IPS-18a (cell line): ENCODE data around the gene SEC61A1.

ENCODE experiments used
- H3K27ac ChIP-seq: one replicate; pipeline ENCODE4 v1.5.1; 2013; ENCODE audit warnings: low read length
- H3K27me3 ChIP-seq: one replicate; pipeline ENCODE4 v1.6.1; 2013; ENCODE audit warnings: mild to moderate bottlenecking, low read length; ENCODE audit not compliant: control insufficient read depth, insufficient read depth
- H3K36me3 ChIP-seq: one replicate; pipeline ENCODE4 v1.6.1; 2013; ENCODE audit warnings: low read depth, low read length; ENCODE audit not compliant: control insufficient read depth
- H3K4me1 ChIP-seq: one replicate; pipeline ENCODE4 v1.6.1; 2013; ENCODE audit warnings: low read depth, low read length; ENCODE audit not compliant: control insufficient read depth
- H3K4me3 ChIP-seq: one replicate; pipeline ENCODE4 v1.5.1; 2013; ENCODE audit warnings: low read length
- H3K9ac ChIP-seq: one replicate; pipeline ENCODE4 v1.6.1; 2013; ENCODE audit warnings: mild to moderate bottlenecking, low read length, moderate library complexity
- H3K9me3 ChIP-seq: one replicate; pipeline ENCODE4 v1.6.1; 2013; ENCODE audit warnings: low read depth, low read length; ENCODE audit not compliant: control insufficient read depth

The SEC61A1 gene

DNA sequence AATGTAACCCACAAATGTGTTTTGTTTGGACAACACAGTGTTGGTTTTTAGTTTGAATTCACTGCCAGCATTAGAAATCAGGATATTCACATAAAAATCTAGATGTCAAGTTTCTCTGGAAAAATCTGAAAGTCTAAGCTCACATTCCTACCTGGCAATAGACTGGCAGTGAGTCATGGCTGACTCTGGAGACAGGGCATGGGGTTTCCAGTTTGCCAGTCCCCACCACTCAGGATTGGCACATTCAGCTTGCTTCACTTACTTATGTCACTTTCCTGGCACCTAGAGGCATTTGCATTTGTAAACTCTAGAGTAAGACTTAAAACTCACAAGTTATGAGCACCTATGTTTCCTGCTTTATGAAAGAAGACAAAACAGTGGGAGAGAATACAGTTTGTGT is 19.1 kb upstream of the SEC61A1 start:
- Histone ChIP-seq H3K27me3 (no peaks in the 10 kb centered on the region), H3K36me3 (no peaks in the 10 kb centered on the region), H3K9ac (no peak overlapping the region), H3K9me3 (no peaks in the 10 kb centered on the region), H3K27ac (no peak overlapping the region), H3K4me1 (no peaks in the 10 kb centered on the region), H3K4me3 (no peak overlapping the region)

DNA sequence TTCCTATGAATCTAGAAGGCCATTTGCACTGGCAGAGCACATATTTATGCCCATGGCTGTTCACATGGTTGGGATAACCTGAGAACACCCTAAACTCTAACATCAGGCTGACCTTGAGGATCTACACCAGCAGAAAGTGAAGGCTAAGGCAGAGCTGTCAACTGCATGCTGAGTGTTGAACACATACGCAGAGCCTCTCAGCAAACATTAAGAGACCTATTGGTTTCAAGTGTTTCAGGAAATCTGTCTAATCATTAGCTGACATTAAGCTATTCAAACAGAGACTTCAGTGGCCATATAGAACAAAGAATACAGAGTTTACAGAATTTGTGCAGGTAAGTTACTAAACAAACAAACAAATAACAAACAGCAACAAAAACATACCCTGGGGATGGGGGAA is 16.1 kb upstream of the SEC61A1 start:
- Histone ChIP-seq H3K9ac (no peak overlapping the region), H3K27ac (no peak overlapping the region), H3K4me1 (no peaks in the 10 kb centered on the region), H3K4me3 (no peak overlapping the region), H3K27me3 (peaks cover 12% of the 10 kb centered on the region), H3K9me3 (no peaks in the 10 kb centered on the region), H3K36me3 (no peaks in the 10 kb centered on the region)

DNA sequence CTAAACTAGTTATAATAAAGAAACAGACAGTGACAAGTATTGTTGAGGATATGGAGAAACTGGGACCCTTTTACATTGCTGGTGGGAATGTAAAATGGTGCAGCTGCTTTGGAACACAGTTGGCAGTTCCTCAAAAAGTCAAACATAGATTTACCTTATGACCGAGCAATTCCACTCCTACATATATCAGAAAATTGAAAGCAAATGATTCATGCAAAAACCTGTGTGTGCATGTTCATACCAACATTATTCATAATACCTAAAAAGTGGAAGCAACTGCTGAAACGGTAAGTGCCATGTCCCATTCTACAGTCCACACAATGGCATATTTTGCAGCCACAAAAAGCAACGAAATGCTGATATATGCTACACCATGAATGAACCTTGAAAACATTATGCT is 12.2 kb upstream of the SEC61A1 start:
- Histone ChIP-seq H3K4me1 (no peaks in the 10 kb centered on the region), H3K4me3 (no peak overlapping the region), H3K9me3 (no peaks in the 10 kb centered on the region), H3K27ac (no peak overlapping the region), H3K36me3 (no peaks in the 10 kb centered on the region), H3K27me3 (peaks cover 17% of the 10 kb centered on the region), H3K9ac (no peak overlapping the region)

DNA sequence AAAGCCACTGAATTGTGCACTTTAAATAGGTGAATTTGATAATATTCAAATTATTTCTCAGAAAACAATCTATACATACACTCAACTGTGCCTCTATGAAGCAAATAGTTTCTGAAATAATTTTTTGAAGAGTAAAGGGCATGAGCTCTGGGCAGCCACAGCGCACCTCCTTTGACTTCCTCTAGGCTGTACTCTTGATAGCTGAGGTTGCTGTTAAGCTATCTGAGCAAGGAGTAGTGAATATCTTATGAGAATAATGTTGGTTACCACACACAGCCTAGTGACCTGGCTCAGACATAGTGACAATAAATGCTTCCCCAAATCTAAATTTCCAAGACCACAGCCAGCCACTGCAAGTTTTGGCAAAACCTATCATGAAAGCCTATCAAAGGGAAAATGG is 11.6 kb upstream of the SEC61A1 start:
- no peak overlapping the region for H3K27ac ChIP-seq
- H3K9me3 ChIP-seq = no peaks in the 10 kb centered on the region
- no peak overlapping the region for H3K4me3 ChIP-seq
- H3K27me3 ChIP-seq = peaks cover 17% of the 10 kb centered on the region
- H3K9ac ChIP-seq = no peak overlapping the region
- H3K36me3 ChIP-seq = no peaks in the 10 kb centered on the region
- H3K4me1 ChIP-seq = no peaks in the 10 kb centered on the region

DNA sequence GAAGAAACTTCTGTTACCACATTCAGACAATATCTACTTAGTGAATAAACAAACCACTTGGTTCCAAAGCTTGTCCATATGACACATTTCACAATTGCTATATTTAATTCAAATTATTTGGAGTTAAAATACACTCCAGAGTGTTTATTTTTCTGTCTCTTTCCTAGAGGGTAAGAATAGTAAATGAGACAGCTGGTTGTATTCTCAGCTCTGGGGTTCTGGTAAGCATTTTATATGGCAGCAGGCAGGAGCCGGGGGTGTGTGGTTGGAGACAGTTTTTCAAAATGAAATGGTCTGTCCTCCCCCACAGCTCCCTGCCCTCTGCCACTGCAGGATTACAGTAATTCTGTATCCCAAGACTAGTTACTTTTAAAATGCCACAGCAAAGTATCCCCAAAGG is 10.9 kb upstream of the SEC61A1 start:
- no peak overlapping the region for H3K9ac ChIP-seq
- no peak overlapping the region for H3K4me3 ChIP-seq
- H3K4me1 ChIP-seq = no peaks in the 10 kb centered on the region
- no peak overlapping the region for H3K27ac ChIP-seq
- no peaks in the 10 kb centered on the region for H3K9me3 ChIP-seq
- H3K36me3 ChIP-seq = no peaks in the 10 kb centered on the region
- H3K27me3 ChIP-seq = peaks cover 17% of the 10 kb centered on the region

DNA sequence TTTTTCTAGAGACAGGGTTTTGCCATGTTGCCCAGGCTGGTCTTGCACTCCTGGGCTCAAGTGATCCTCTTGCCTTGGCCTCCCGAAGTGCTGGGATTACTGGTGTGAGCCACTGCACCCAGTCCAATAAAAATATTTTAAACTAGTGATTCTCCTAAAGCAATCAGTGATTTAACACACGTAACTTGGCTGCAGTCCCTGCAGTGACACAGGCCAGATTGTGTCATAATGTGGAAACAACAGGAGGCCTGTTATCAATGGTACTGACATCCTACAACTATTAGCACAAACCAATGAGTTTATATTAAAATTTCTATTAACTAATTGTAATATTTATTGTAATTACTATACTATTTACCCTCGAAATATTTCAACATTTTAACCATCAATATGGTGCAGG is 1.6 kb upstream of the SEC61A1 start:
- no peak overlapping the region for H3K27ac ChIP-seq
- H3K9me3 ChIP-seq = no peaks in the 10 kb centered on the region
- peaks cover 13% of the 10 kb centered on the region for H3K4me1 ChIP-seq
- no peak overlapping the region for H3K4me3 ChIP-seq
- H3K9ac ChIP-seq = no peak overlapping the region
- peaks cover 16% of the 10 kb centered on the region for H3K36me3 ChIP-seq
- peaks cover 5% of the 10 kb centered on the region for H3K27me3 ChIP-seq

DNA sequence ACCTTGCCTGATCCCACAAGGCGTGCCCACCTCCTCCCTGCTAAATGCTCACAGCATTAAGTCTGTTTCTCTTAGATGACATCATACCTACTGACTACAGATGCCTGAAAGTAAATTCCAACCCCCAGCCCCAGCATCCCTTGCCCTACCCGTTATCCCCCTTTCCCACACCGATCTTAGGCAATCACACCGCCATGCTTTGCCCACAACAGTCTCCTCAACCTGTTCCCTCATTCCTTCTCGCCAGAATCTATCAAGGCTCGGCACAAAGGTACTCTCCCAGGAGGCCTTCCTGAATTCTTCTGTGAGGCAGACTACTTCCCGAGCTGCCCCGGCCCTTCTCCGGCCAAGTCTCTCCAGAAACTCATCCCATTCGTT is 789 bp upstream of the SEC61A1 start:
- Histone ChIP-seq H3K27ac (peak overlapping the region; percentile 53), H3K4me3 (peak overlapping the region; percentile 96), H3K4me1 (peaks cover 13% of the 10 kb centered on the region), H3K36me3 (peaks cover 25% of the 10 kb centered on the region), H3K9me3 (no peaks in the 10 kb centered on the region), H3K9ac (peak overlapping the region; percentile 81), H3K27me3 (peaks cover 5% of the 10 kb centered on the region)

DNA sequence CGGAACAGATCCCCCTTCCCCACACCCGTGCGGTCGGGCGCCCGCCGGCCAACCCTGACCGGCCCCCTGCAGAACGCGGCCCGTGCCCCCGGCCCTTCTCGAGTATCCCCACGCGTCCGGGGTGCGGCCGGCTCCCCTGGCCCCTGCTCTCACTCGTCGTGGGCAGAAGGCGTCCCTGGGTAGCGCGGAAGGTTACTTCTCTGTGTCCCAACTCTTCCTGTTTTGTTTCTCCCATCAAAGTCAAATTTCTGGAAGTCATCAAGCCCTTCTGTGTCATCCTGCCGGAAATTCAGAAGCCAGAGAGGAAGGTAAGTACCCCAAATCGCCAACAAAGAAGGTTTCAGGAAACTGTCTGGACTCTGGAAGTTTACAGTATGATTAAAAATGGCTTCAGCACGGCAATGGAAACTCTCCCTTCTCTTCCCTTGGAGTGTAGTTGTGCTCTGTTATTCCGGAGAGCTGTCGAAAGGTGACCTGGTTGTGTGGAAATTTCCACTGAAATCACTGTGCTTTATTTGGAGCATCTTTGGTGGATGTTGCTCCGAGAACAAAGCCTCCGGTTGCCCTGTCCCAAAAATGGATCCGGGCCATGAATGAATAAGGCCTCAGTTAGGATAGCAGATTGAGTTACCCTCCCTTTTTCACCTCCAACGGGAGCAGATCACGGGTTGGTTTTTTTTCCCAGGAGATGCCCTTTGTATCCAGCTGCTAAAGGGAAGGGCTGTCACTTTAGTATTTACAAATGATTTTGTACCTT is 536 bp downstream of the SEC61A1 start:
- Histone ChIP-seq H3K36me3 (peaks cover 34% of the 10 kb centered on the region), H3K9me3 (no peaks in the 10 kb centered on the region), H3K4me1 (peaks cover 13% of the 10 kb centered on the region)

DNA sequence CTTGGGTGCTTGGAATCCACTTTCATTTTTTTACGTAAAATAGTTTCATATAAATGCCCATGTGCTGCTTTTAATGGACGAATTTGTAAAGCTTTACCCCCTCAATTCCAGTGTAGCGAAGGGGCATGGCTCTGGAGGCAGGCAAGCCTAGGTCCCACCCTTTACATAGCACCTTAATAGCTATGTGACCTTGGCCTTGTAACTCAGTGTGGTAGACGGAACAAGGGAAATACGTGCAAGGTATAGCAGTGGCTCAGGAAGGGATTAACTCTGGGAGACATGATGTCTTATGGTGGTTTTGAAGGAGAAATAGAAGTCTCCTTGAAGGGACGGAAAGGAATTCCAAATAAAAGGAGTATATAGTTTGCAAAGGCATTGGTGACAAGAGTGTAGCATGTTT is 1.4 kb downstream of the SEC61A1 start:
- Histone ChIP-seq H3K9ac (peak overlapping the region; percentile 90), H3K36me3 (peaks cover 38% of the 10 kb centered on the region), H3K9me3 (no peaks in the 10 kb centered on the region)

More for the DNA sequence above, 536 bp downstream of the SEC61A1 start:
- Histone ChIP-seq H3K27me3 (no peaks in the 10 kb centered on the region), H3K27ac (no peak overlapping the region), H3K9ac (peak overlapping the region; percentile 90), H3K4me3 (peak overlapping the region; percentile 99)

DNA sequence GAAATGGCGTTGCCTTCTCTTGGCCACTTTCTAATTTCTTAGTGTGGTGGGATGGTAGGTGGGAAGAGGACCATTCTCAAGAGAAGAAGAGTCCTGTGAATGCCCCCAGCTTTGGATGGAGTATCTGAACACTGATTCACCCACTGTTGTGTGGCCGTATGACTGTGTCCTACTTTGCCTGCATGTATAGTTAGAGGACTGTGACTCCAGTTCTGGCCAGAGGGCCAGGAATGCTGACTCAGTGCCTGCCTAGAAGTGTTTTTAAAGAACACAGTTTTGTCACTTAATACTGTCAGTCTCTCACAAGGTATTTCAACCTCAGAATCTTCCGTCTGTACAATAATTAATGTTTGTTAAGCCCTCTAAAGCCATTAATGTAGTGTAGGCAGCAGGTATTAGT is 2.1 kb downstream of the SEC61A1 start:
- H3K36me3 ChIP-seq = peaks cover 45% of the 10 kb centered on the region
- peaks cover 13% of the 10 kb centered on the region for H3K4me1 ChIP-seq
- no peak overlapping the region for H3K9ac ChIP-seq
- no peaks in the 10 kb centered on the region for H3K9me3 ChIP-seq
- H3K27ac ChIP-seq = no peak overlapping the region
- no peaks in the 10 kb centered on the region for H3K27me3 ChIP-seq
- no peak overlapping the region for H3K4me3 ChIP-seq

More for the DNA sequence above, 1.4 kb downstream of the SEC61A1 start:
- Histone ChIP-seq H3K27ac (no peak overlapping the region), H3K4me3 (peak overlapping the region; percentile 99), H3K27me3 (no peaks in the 10 kb centered on the region), H3K4me1 (peaks cover 13% of the 10 kb centered on the region)

DNA sequence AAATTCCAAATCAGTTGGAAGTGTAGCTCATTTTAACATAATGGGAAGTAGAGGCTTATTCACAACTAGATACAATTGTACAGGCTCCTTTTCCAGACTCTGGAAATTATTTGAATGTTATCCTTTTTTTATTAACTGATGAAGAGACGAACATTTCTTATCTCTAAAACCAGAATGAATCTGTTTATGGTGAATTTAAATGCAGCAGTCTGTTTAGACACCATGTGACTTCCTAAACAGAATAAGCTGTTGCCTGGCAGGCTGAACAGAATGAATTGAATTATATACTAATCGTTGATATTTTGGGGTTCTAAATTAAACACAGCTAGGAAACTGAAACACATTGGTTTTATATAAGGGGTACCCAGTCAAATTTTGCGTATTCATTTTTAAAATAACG is 4.0 kb downstream of the SEC61A1 start:
- no peaks in the 10 kb centered on the region for H3K9me3 ChIP-seq
- no peak overlapping the region for H3K9ac ChIP-seq
- no peaks in the 10 kb centered on the region for H3K27me3 ChIP-seq
- peaks cover 64% of the 10 kb centered on the region for H3K36me3 ChIP-seq
- peaks cover 9% of the 10 kb centered on the region for H3K4me1 ChIP-seq
- no peak overlapping the region for H3K4me3 ChIP-seq
- H3K27ac ChIP-seq = no peak overlapping the region
